ENCODE measurements around the gene GPR152.

The GPR152 gene

DNA sequence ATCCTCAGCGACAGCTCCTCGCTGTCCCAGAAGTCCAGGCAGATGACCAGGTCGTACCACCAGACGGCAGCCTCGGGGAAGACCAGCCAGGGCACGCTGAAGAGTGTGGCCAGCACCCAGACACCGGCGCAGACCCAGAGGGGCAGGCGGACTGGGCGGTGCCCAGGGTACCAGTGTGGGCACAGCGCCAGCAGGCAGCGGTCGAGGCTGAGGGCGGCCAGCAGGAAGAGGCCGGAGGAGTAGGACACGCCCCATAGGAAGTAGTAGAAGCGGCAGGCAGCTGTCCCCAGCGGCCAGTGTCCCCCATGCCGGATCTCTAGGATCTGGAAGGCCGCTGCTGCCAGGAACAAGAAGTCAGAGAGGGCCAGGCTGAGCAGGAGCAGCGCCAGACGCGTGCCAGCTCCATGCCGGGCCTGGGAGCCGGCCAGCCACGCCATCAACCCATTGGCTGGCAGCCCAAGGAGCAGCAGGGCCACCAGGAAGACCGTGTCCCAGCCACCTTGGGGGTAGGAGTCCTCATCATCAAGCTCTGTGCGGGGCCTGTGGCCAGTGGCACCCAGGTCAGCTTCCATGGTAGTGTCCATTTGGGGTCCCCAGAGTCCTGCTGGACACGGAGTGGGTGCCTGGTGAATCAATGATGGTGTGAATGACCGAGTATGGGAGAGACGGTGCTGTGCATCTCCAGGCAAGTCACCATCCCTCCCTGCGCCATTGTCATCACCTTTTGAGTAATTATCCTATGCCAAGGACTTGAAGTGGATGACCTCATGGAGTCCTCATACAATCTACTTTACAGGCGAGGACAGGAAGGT, at the start of gene GPR152:
Gene GPR152, minus strand, starts transcription at position 589 of the 812 bp plus-strand sequence. Its CDS starts 5 bp downstream, at position 584.
- DNase-seq, result no peak

GRCh38 chr11:67501854-67502253, 49.3 kb upstream of the GPR152 start:
- DNase-seq, result no peak

- DNase-seq, result no peak
These were observed 48.5 kb upstream of the GPR152 start for GRCh38 chr11:67500831-67501715.

DNA sequence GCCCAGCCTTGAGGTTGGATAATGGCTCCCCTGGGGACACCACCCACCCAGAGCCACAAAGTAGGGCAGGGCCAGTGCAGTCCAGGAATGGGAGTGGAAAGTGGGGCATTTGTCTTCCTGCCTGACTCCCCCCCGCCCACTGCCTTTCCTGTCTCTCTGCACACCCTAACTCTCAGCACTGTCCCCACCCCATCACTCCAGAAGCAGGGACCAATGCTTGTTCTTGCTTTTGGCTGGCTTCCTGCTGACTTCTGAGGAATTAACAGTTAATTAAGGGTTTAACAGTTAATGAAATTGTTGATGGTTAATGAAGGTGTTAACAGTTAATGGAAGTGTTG, 47.9 kb upstream of the GPR152 start:
- no peak for DNase-seq

- no peak for DNase-seq
These were observed 47.4 kb upstream of the GPR152 start for GRCh38 chr11:67499808-67500483.

DNA sequence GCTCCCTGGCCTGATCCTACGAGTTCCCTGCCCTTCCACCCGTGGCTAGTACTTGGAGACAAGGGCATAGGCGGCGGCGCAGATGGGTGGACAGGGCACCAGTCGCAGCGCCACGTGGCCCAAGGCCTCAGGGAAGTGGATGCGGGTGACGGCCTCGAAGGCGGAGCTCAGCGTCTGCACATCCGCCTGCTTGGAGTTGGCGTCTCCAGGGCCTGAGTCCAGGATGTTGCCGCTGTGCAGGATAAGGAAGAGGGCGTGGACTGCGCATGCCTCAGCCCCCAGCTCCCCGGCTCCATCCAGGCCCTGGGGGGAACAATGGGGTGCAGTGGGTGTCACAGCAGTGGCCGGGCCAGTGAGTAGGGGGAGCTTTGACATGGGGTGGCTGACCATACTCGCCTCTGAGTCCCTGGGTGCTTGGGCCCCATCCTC, 46.0 kb upstream of the GPR152 start:
- no peak for DNase-seq

DNA sequence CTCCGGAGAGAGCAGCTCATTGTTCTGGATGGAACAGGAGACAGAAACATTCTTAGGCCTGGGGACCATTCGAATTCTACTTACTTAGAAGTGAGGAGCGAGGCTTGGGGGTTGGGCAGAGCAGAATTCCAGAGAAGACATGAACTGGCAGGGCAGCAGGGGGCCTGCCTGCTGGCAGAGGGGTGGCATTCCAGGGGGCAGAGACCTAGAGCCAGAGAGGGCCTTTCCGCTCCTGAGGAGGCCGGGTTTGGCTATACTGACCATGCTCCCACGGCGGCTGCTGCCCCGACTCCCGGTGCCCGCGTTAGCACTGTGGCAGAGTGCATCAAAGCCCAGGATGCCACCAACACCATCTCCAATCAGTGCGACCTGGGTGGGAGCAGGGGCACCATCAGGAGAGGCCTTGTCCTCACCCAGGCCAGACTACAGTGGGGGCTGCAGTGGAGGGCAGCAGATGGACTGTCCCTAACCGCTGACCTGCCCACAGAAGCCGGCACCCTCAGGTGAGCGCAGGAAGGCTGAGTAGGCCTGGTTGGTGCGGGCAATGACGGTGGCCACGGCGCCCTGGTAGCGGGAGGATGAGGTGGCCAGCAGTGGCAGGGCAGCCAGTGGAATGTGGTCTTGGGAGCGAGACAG, 45.2 kb upstream of the GPR152 start:
- no peak for DNase-seq

DNA sequence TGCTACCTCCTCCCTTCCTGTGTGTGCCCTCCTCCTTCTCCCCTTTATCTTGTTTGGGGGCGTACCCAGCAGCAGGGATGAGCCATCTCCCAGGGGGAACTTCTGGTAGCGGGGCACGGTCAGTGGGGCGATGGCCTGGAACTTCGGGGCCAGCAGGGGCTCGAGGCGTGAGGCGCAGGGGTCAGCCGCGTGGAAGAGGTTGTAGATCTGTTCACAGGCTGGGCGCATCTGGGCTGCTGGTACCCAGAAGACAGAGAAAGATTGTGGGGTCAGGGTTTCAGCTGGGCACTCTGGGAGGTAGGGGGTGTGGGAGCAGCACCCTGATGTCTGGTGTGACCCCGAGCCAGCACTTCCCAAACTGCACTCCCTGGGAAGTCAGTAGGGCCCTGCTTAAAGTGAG, 43.6 kb upstream of the GPR152 start:
- DNase-seq, result no peak

- DNase-seq, result no peak
These were observed 42.9 kb upstream of the GPR152 start for GRCh38 chr11:67495234-67496005.

- no peak for DNase-seq
These were observed 42.1 kb upstream of the GPR152 start for GRCh38 chr11:67494371-67495233.

- no peak for DNase-seq
These were observed 41.2 kb upstream of the GPR152 start for GRCh38 chr11:67493548-67494370.

DNA sequence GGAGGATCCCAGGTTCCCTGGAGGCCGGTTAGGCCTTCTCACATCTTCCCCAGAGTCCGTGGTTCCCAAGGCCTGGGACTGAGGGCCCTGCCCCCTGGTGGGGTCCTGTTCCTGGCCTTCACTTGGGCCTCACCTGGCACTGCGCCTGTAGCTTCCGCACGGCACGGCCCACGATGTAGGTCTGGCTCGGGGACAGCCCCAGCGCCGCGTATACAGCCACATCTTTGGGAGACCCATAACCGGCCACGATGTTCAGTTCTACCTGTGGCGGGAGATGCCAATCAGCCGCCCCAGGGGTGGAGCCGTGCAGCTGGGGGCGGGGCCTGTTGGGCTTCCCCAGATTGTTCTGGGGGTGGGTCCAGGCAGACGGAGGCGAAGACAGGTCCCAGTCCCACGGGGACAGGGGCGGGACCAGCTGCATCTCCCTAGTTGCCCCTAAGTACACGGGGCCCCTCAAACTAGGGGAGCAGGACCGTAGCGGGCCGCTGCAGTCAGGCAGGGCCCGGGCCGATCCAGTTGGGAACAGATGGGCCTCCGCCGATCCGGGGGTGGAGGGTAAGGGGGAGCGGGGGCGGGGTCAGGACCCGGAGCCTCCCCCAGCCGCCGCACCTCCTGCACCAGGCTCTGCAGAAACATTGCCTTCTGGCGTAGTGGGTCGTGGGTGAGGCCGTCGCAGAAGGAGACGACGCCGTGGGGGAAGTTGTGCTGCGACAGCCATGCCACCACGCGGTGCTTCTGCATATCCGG, 40.4 kb upstream of the GPR152 start:
- DNase-seq, result no peak

DNA sequence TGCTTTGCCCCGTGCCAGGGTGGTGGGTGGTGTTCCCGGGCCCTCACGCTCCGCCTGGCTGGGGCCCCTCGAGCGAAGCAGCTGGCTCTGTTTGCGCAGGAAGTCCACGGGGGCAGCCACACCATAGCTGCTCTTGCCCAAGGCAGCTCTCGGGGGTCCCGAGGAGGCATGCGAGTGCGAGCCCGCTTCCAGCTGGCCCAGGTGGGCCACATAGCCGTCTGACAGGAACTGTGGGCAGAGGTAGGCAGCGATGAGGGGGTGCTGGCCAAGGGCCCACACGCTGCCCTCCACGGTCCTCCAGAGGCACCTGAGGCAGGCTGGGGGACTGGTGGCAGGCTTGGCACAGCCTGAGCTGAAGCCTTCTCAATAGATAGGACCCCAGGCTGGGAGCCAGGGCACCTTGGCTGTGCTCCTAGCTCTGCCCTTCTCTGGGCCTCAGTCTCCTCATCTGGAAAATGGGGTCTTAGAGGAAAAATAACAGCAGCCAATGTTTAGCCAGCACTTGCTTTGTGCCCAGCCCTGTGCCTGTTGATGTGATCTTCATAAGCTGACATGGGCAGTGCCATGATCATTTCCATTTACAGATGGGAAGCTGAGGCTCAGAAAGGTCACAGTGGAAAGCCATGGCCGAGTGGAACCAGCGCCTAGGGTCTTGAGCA, 39.7 kb upstream of the GPR152 start:
- no peak for DNase-seq

DNA sequence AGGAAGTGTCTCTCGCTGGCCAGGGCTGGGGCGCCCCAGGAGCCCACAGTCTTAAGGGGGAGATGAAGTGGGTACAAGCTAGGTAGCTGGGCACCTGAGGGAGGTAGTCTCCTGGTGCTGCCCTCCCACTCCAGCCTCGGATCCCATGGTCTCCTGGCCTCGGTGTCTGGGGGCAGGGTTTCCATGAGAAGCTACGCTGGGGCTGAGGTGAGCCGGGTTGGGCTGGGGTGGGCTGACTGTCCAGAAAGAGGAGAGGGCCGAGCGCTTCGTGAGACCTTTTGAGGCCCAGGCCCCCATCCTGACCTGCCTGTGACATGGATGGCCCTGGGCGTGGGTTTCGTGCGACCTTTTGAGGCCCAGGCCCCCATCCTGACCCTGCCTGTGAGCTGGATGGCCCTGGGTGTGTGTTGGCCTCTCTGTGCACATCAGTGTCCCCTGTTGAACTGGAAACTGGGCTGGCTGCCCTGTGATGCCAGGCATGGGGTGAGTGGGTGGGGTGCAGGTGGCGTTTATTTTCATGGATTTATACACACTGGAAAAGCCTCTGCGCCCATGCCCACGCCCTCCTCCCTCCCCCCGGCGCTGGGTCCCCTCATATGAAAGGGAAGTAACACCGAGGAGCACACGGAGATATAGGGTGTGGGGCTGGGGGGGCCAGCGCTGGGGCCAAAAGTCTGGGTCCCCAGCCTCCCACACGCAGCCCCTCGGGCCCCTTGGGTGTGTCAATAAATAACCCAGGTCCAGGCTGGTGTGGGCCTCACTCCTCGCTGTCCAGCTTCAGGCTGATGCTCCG, 38.9 kb upstream of the GPR152 start:
- DNase-seq, result no peak

DNA sequence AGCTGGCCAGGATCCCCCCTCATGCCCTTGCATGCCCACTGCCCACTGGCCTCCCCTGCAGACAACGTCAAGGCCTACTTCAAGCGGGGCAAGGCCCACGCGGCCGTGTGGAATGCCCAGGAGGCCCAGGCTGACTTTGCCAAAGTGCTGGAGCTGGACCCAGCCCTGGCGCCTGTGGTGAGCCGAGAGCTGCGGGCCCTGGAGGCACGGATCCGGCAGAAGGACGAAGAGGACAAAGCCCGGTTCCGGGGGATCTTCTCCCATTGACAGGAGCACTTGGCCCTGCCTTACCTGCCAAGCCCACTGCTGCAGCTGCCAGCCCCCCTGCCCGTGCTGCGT, 38.2 kb upstream of the GPR152 start:
- no peak for DNase-seq

DNA sequence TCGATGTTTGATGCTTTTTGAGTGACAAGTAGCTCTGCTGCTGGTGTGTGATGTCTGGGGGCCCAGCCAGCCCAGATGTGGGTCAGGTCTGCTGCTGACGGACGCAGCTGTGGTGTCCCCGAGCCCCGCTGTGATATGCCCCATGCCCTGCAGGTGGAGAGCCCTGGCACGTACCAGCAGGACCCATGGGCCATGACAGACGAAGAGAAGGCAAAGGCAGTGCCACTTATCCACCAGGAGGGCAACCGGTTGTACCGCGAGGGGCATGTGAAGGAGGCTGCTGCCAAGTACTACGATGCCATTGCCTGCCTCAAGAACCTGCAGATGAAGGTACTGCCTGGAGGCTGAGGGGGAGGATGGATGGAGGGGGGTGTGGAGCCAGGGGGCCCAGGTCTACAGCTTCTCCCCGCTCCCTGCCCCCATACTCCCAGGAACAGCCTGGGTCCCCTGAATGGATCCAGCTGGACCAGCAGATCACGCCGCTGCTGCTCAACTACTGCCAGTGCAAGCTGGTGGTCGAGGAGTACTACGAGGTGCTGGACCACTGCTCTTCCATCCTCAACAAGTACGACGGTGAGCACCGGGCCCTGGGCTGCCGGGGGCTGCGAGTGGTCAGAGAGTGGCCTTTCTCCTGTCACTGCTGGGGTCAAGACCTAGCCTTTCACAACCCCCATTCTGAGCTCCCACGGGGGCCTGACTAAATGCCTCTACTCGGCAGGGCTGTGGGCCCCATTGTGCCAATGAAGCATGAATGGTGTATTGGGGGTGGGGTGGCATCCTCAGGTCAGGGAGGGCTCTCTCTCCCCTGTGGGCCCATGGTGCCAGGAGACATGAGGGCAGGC, 37.6 kb upstream of the GPR152 start:
- no peak for DNase-seq

DNA sequence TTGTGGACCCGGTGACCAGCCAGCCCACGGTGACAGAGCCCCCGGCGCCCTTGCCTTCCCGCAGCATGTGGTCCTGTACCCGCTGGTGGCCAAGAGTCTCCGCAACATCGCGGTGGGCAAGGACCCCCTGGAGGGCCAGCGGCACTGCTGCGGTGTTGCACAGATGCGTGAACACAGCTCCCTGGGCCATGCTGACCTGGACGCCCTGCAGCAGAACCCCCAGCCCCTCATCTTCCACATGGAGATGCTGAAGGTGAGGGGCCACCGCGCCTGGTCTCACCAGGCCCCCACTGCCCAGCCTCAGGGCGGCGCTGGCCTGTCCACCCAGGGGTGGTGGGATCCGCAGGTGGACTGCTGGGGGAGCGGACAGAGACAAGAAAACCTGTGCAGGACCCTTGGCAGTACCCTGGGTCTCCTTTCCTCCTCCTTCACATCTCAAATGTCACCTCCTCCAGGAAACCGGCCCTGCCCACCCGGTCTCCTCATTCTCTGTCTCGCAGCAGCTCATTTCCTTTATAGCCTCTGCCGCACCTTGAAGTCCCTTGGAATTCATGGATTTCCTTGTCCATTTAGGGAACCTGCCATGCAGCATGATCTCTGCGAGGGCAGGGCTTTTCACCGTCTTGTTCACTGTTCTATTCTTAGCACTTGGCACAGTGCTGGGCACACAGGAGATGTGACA, 36.8 kb upstream of the GPR152 start:
- DNase-seq, result no peak
